GM06990 (cell line): ENCODE measurements around the gene MAOB.

ENCODE experiments used
- DNase-seq: peaks from one replicate; pipeline ENCODE4 v3.0.0-alpha.2; 2011; ENCODE audit not compliant: insufficient read length; ENCODE audit errors: extremely low read depth
- H3K27me3 ChIP-seq: replicated peaks from 2 replicates; pipeline ENCODE4 v1.6.0; 2011; ENCODE audit warnings: low read length; ENCODE audit not compliant: control insufficient read depth, insufficient read depth
- H3K36me3 ChIP-seq: 2 replicates; pipeline ENCODE4 v1.5.1; 2011; ENCODE audit warnings: low read length; ENCODE audit not compliant: control insufficient read depth, insufficient read depth
- H3K4me3 ChIP-seq: replicated peaks from 2 replicates; pipeline ENCODE4 v1.5.1; 2011; ENCODE audit warnings: low read depth, mild to moderate bottlenecking, control low read depth, low read length
- TF ChIP-seq, protein P1 (sequence below): IDR thresholded peaks from 2 replicates; pipeline ENCODE4 v1.5.1; 2011; ENCODE audit warnings: low read length, control low read depth, mild to moderate bottlenecking, inconsistent platforms; ENCODE audit not compliant: insufficient read depth, poor library complexity, severe bottlenecking

MAOB gene

GRCh38 chrX:43898406-43899035, 16.3 kb upstream of the MAOB start:
- Histone ChIP-seq H3K4me3 (no peak overlapping the region), H3K27me3 (no peaks in the 10 kb centered on the region), H3K36me3 (no peaks in the 10 kb centered on the region)
- TF ChIP-seq, protein P1, sequence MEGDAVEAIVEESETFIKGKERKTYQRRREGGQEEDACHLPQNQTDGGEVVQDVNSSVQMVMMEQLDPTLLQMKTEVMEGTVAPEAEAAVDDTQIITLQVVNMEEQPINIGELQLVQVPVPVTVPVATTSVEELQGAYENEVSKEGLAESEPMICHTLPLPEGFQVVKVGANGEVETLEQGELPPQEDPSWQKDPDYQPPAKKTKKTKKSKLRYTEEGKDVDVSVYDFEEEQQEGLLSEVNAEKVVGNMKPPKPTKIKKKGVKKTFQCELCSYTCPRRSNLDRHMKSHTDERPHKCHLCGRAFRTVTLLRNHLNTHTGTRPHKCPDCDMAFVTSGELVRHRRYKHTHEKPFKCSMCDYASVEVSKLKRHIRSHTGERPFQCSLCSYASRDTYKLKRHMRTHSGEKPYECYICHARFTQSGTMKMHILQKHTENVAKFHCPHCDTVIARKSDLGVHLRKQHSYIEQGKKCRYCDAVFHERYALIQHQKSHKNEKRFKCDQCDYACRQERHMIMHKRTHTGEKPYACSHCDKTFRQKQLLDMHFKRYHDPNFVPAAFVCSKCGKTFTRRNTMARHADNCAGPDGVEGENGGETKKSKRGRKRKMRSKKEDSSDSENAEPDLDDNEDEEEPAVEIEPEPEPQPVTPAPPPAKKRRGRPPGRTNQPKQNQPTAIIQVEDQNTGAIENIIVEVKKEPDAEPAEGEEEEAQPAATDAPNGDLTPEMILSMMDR, result no peak
- DNase-seq, result no peak

DNA sequence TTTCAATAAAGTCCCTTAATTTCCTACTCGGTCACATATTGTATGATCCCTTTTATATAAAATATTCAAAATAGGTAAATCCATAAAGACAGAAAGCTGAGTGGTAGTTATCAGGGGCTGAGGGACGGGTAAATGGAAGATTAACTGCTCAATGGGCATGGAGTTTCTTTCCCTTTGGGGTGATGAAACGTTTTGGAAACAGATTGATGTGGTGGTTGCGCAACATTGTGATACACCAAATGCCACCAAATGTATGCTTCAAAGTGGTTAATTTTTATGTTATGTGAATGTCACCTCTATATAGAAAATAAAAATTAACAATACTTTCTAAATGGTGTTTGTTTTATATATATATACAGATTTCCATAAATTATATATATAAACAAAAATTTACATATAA, 15.0 kb upstream of the MAOB start:
- Histone ChIP-seq H3K27me3 (no peaks in the 10 kb centered on the region), H3K4me3 (no peak overlapping the region), H3K36me3 (no peaks in the 10 kb centered on the region)
- TF ChIP-seq, protein P1, result no peak
- no peak for DNase-seq

DNA sequence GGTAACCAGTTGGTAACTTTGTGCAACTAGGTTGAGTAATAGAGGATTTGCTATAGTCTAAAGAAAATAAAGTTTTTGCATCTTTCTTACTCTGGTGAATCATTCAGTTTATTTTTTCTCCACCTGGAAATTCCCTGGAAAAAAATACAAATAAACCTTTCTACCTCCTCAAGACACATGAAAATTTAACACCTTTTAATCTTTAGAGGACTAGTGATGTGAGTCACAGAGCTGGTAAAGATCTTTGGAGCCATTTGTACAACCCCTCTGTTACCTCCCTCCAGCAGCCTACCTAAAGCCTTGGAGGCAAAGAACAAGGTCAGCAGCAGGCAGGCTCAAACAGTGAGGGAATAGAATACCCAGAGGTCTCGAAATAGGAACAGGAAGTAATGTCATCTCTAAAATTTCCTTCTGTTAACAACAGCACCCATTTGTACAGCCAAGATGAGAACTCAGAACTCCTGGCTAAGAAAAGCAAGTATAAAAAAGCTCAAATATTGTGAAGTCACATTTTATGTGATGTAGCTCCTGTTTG, 10.2 kb upstream of the MAOB start:
- DNase-seq, result no peak
- no peaks in the 10 kb centered on the region for H3K36me3 ChIP-seq
- H3K4me3 ChIP-seq, result no peak overlapping the region
- no peaks in the 10 kb centered on the region for H3K27me3 ChIP-seq
- TF ChIP-seq, protein P1, result no peak

- no peak for DNase-seq
- Histone ChIP-seq H3K36me3 (no peaks in the 10 kb centered on the region), H3K4me3 (no peak overlapping the region), H3K27me3 (no peaks in the 10 kb centered on the region; the same call in 1 of the 2 replicates)
- TF ChIP-seq, protein P1, result no peak
Observed at GRCh38 chrX:43885617-43886016, 3.4 kb upstream of the MAOB start.

GRCh38 chrX:43881410-43882293, 598 bp downstream of the MAOB start:
- TF ChIP-seq, protein P1, result no peak
- H3K4me3 ChIP-seq, result no peak overlapping the region
- H3K27me3 ChIP-seq, result no peaks in the 10 kb centered on the region; the same call in 1 of the 2 replicates

More at GRCh38 chrX:43881410-43882293, 598 bp downstream of the MAOB start:
- H3K36me3 ChIP-seq, result no peaks in the 10 kb centered on the region
- no peak for DNase-seq
